NCI-H1436 (cell line): ENCODE measurements around the gene LAMA5.

Source experiments
- DNase-seq: peaks from one replicate; lab custom pipeline; 2025; lab: John Stamatoyannopoulos, UW

Gene LAMA5

DNA sequence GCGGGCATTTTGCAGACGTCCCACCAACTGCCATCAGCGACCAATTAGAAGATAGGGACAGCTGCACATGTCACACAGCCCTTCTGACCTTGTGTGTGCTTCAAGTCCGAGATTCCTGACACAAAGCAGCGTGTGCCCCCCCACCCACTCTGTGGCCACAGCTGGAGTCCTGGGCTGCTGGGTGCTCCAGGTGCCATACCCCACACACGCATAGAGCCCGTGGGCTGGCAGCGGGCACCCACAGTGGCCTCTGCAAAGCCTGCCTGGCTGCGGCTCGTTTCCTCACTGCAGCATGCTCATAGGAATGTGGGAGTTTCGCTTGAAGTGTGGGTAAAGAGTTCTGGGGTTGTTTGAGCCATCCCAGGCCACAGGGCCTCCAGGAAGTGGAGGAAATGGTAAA, 66.8 kb downstream of the LAMA5 start:
- DNase-seq = no peak

DNA sequence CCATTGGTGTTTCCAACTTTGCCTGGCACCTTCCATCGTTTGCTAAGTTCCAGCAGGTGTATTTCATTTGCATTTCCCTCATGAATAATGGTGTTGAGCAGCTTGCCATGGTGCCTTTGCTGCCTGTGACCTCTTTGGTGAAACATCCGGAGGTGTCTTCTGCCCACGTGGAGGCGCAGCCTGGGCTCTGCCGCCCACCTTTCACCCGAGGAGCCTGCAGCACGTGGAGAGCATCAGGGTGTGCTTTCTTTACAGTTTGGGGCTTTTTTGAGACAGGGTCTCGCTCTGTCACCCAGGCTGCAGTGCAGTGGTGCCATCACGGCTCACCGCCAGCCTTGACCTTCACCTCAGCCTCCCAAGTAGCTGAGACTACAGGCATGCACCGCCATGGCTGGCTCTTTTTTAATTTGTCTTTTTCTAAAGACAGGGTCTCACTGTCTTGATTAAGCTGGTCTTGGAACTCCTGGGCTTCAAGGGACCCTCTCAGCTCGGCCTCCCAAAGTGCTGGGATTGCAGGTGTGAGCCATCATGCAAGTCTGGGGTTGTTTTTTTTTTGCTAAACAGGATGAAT, 67.4 kb downstream of the LAMA5 start:
- no peak for DNase-seq

DNA sequence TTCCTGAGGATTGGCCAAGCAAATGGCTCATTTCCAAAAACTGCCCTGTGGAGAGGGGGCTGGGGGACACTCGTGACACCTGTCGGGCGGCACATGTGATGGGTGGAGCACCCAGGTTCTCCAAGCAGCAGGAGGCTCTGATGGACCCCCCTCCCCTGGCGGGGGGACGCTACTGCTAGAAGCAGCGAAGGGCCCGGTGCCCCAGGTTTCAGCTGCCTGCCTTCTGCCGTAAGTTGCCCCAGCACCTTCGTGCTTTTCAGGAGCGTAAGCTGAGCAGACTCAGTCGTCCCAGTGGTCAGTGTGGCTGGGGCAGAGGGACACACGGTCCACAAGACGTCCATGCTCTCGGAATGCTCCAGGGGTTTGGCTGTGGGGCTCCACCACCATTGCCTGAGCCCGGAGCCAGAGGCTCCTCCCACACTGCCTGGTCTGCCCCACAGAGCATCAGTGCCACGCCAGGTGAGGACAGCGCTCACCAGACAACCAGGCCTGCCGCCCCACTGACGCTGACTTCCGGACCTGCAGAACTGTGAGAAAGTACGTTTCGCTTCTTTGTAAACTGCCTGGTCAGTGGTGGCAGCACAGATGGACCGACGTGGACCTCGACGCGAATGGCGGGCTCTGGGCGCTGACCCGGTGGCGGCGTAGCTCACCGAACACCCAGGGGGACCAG, 68.4 kb downstream of the LAMA5 start:
- no peak for DNase-seq

DNA sequence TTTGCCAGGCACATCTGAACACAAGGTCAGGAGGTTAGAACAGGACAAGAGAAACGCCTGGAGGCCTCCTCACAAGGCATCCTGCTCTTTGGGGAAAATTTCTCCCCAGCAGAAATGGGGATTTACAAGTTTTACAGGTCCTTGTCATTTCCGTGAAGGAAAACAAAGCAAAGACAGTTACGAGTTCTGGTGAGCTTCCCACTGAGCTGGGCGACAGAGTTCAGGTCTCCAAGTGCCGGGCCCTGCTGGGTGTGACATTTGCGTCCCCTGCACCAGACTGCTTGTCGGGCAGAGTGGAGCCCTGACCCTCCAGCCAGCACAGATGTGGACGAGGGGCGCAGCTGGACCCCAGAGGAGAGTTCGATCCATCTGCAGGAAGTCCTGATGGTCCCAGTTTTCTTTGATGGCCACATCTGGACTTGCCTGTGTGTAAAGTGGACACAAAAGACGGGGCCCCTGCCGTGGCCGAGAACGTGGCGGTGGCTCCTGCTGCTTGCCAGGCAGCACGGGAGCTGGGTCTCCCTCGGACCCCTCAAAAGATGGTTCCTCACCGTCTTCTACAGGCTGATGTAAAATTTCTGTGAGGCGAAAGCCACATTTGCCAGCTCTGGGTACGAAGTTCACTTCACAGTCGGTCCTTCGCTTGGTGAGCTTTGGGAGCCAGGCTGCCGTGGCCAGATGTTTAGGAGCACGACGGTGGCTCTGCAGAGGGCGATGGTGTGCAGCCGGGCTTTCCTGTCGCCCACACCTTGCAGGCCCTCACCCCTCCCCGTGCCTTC, 69.5 kb downstream of the LAMA5 start:
- DNase-seq = no peak

DNA sequence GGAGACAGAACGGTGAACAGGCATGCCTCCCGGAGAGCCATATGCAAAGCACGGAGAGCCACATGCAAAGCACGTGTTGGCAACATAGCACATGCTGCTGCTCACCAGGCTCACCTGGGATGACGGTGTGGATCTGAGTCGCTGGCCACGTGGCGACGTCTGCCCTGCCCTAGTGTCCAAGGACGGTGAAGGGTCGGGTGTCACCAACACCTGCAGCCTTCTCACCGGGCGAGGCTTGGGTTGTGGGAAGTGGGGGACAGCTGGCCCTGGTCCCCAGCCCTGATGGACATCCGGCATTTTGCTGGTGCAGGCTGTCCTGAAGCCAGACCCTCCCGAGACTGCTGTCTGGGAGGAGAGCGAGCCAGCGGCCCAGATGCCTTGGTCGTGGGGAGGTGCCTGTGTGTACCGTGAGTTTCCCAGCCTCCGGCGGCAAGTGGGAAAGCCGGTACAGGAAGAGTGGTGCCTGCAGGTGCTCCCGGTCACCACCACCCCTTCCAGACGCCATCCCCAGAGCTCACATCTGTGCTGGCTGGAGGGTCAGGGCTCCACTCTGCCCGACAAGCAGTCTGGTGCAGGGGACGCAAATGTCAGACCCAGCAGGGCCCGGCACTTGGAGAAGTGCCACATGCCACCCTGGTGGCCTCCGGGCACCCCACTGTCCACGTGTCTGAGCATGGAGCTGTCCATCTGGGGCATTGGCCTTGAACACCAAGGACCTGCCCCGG, 70.2 kb downstream of the LAMA5 start:
- no peak for DNase-seq

DNA sequence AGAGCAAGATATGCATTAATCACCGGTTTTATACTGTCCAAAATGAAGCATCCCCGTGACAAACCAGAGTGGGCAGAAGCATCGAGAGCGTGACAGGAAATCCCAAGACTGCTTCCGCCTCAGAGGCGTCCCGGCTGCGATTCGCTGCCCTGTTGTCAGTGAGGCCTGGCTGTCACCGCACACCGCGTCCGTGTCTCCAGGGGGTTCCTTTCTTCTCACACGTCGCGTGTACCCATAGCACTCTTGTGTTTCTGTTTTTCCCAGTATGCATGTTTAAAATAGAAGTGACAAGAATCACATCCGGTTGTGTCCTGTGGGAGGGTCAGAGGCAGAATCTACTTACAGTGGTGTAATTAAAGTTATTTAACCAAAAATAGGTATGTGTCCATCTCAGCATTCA, 72.6 kb downstream of the LAMA5 start:
- no peak for DNase-seq

DNA sequence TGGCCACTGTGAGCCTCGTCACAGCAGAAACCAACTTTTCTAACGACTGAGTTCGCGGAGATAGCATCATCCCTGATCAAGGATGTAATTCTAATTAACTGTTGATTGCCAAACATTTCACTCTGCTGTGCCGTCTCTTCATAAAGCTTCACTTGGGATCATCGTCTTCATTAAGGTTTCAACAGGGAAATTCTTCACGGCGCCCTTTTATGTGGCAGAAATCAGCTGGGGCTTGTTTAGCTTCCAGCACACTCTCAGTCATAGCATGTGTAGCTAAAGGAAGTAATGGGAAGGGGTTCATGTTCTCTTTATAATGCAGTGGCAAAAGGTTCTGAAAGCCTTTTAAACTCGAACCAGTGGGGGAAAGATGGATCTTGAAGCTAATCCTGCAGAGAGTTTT, 73.2 kb downstream of the LAMA5 start:
- no peak for DNase-seq

DNA sequence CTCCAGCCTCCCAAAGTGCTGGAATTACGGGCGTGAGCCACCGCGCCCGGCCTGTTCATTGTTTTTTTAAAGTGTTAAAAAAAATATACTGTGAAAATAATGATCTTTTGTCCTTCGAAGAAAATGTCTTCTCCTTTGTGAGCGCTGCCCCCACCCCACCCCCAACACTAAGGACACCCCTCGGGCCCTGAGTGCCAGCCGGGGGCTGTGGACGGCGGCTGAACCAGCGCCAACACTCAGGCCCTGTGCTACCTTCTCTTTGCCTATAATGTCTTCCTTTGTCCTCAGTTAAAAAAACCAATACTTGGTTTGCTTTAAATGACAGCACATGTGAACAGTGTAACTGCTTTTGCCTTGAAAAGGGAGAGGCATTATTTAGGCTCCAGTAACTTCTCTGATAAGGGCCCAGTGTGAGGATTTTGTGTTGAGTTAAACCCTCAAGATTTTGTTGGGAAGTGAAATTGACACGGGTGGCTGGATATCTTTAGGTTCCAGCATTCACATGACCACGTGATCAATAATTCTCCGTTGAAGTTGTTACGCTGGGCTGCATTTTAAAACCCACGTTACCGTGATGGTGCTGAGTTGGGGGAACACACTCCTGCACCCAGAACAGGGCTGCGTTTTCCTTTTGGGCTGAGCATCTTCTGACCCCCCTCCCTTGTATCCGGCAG, 73.9 kb downstream of the LAMA5 start:
- DNase-seq = no peak

DNA sequence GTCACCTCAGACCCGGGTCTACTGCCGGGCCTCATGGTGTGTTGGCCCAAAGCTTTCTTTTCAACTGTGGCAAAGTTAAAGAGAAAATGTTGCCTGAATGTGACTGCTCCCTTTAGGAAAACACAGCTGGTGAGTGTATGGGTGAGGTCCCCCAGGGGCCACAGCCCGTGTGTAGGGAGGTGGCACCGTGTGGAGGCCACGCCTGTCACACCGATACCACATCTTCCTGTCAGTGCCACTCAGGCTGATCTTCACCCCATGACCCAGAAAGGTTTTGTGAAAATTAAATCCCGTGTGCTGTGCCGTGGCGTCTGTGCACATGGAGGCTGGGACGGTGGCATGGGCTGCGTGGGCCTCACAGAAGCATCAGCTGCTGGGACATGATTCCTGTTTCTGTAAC, 75.0 kb downstream of the LAMA5 start:
- no peak for DNase-seq

DNA sequence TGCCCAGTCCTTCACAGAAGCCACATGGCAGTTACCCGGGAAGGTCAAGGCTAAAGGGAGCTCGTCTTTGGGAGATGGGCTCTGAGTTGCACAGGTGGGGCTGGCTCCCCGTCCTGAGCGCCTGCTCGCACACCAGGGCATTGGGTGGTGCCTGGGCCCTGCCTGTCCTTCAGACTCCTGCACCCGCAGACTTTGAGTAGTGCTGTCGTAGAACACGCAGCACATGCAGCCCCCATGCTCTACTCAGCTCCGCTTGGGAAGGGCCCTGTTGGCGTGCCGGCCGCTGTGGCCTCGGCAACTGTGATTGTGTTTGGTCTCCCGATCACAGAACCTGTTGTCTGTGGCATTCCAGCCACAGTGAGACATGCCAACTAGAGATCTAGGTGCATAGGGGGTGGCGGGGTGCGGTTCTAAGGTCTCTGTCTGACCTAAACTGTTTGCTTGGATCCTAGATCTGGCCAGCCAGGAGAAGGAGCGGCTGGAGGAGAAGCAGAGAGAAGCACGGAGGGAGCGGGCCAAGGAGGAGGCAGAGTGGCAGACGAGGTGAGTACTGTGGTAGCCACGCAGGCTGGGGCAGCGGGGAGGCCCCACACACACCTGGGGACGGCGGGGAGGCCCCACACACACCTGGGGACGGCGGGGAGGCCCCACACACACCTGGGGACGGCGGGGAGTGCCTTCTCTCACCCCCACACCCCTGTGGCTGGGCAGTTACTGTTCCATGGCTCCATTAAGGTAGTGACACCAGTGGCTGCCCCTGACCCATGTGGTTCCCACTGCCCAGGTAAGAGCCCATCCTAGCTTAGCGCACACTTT, 75.7 kb downstream of the LAMA5 start:
- no peak for DNase-seq

DNA sequence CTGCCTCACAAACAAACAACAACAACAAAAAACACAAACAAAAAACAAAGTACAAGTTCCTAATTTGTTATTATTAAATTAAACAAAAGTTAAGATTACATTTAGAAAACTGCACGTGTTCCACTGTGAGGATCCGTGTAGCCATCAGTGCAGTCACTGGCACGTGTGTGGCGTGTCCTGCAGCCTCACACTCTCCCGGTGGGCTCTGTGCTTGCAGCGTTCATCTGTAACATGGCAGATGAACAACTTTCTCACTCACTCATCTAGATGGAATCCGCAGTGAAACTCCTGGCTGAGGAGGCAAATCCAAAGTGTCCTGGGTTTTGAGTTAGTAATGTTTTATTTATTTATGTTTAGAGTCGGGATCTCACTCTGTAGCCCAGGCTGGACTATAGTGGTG, 77.2 kb downstream of the LAMA5 start:
- DNase-seq = no peak

DNA sequence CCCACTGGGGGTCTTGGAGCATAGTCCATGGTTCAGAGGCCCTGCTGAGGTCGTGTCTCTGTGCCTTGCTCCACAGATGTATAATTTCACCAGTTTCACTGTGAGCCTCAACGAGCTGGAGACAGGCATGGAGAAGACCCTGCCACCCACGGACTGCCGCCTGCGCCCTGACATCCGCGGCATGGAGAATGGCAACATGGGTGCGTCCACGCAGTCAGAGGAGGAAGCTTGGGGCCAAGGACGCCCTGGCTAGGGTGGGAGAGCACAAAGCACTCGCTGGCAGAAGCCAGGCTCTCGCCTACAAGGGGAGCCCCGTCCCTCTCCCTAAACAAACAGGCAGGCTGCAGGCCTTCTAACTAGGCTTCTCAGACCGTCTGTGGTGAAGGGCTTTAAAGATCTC, 78.0 kb downstream of the LAMA5 start:
- no peak for DNase-seq

DNA sequence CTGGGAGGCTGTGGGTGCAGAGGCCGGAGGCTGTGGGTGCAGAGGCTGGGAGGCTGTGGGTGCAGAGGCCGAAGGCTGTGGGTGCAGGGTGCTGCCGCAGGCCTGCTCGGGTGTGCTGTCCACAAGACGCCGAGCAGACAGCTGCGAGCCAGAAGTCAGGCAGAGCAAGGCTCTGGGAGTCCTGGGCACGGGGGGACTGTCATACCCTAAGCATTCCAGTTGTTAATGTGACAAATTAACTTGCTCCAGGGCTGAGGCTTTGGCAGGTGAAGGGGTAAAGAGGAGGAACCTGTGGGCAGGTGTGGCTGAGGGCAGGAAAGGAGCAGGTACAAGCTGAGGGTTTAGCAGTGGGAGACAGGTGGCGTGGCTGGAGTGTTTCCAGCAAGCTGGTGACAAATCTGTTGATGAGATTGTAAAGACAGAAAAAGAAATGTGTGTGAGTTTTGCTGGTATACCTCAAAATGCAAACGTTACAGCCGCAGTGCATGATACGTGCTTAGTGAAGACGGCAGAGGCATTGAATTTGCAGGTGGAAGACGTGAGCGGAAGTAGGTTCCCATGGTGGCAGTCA, 78.5 kb downstream of the LAMA5 start:
- DNase-seq = no peak

DNA sequence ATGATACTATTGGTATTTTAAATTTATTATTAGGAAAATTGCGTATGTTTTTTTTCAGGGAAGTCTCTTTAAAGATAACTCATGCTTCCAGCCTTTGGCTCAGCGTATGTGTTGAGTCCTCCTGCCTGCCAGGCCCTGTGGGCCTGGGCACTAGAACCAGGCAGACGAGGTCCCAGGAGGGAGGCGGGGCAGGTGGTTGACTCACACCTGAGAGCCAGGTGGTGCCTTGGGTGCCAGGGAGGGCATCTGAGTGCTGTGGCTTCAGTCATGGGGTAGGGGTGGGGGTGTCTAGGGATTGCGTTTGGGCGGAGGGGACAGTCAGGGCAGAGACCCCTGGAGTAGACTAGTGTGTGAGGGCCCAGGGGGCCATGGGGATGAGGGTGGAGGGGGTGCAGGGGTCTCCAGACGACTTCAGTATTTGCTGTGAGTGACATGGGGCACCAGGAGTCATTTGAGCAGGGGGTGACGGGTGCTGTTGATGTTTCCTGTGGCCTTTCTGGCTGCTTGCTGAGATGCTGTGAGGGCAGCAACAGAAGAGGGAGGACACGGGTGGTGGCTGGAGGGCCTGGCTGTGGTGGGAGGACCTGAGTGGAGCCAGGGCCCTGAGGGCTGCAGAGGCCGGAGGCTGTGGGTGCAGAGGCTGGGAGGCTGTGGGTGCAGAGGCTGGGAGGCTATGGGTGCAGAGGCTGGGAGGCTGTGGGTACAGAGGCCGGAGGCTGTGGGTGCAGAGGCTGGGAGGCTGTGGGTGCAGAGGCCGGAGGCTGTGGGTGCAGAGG, 79.2 kb downstream of the LAMA5 start:
- no peak for DNase-seq

DNA sequence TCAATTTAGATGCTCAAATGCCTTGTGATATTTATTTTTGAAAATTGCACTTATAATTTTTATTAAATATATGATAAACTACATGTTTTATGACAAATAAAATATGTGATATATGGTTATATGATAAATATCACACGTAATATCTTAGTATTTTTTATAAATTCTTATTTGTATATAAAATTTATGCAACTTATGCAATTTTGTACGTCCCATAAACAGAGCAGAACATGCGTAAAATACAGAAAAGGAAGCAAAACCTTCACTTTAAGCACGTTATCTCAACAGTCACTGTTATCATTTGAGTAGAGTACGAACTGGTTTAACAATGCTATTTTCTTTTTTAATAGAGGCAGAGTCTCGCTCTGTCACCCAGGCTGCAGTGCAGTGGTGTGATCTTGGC, 80.0 kb downstream of the LAMA5 start:
- no peak for DNase-seq

DNA sequence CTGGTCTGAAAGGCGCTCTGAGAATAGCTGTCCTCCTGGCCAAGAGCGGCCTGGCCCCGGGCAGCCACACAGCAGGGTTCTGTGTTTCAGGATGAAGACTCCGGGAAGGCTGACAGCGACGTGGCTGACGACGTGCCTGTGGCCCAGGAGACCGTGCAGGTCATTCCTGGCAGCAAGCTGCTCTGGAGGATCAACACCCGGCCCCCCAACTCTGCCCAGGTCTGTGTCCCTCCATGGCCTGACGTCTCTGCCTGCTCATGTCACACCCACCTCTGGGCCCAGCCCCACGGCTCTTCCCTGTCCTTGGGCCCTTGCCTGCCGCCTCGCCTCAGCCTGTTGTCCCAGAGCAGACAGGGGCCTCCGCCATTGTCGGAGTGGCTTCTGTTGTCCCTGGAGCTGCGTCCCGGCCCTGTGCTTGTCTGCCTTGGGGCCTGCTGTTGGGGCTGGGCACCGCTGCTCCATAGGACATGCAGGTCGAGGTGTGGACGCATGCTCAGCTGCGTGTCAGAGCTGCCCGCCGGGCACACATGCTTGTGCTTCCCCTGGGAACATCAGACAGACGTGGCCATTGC, 80.5 kb downstream of the LAMA5 start:
- DNase-seq = no peak

DNA sequence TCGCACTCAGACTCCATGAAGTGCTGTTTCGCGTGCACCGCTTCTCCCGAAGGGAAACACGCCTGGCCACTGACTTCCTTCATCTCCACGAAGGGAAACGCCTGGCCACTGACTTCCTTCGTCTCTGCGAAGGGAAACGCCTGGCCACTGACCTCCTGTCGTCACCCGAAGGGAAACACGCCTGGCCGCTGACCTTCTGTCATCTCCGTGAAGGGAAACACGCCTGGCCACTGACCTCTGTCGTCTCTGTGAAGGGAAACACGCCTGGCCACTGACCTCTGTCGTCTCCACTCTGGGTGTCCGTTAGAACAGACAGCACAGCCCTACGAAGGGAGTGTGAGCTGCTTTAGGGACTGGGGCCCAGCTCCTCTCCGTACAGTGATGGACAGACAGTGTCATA, 81.4 kb downstream of the LAMA5 start:
- no peak for DNase-seq

DNA sequence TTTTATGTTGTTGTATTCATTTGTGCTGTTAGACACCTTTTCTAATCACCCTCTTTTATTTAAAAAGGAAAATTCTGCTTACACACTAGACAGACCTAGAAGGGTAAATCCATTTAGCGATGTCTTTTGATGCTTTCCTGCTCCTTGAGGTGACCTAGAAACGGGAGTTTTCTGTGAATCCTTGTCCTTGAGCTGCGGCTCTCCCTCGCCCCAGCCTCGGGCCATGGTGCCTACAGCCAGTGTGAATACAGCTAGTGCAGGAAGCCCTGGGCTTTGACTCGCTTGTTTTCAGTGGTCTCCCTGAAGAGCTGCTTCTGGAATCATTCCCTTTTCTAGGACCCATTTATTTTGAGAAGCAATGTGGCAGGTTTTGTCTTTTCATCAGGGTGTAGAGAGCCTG, 82.0 kb downstream of the LAMA5 start:
- no peak for DNase-seq

DNA sequence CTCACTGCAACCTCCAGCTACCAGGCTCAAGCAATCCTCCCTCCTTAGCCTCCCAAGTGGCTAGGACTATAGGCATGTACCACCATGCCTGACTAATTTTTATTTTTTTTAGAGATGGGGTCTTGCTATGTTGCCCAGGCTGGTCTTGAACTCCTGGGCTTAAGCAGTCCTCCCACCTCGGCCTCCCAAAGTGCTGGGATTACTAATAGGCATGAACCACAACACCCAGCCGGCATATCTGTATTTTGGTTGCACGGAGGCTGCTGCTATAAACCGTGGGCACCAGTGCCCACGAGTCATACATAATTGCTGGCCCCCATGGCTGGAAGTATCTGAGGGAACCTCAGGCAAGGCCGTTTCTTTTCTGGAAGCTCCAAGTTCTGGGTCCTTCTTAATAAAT, 82.7 kb downstream of the LAMA5 start:
- no peak for DNase-seq
